ENCODE results near the gene LHPP.

LHPP gene

DNA sequence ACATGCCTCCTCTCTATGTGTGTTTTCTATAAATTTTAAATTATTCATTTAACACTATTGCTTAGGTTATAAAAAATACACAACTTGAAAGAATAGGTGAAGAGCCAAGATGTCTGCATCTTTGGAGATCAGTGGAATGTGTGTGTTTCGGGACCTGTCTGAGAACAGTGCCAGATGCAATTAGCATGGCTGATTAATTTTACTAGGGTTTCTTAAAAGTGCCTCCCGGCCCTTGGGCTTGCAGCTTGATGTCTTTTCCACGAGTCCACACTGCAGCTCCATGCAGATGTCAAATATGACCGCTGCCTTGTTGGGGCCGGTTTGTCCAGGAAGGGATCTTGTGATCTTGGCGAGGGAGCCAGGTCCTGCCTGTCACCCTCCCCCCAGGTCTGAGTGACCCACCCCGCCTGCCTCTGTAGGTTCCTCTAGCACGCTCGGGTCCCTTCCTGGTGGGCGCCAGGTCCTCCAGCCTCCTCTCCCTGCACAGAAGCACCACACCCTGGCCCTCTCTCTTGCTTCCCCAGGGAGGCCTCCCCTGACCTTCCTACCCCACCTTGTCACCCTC, 20.7 kb downstream of the LHPP start:
- Histone ChIP-seq H3K9me3 (replicated peaks in 1 of 11) (peaks cover 10 to 15% (median 13%) of the 10 kb centered on the region in 11 experiments), H3K36me3 (peaks cover 0 to 13% (median 6%) of the 10 kb centered on the region in 11 experiments; a peak in 9 of 22 replicates), H3K4me1 (no peaks in the 10 kb centered on the region), H3K27me3 (no peaks in the 10 kb centered on the region), H3K4me2 (no peak overlapping the region), H3K27ac (no peak overlapping the region), H4K20me1 (peaks cover 0 to 24% (median 0%) of the 10 kb centered on the region in 11 experiments; a peak in 3 of 22 replicates), H3K9ac (no peak overlapping the region), H3K4me3 (no peak overlapping the region)
- no peak for TF ChIP-seq Cebpa-rat (IDR thresholded peaks at IDR 0.05)

DNA sequence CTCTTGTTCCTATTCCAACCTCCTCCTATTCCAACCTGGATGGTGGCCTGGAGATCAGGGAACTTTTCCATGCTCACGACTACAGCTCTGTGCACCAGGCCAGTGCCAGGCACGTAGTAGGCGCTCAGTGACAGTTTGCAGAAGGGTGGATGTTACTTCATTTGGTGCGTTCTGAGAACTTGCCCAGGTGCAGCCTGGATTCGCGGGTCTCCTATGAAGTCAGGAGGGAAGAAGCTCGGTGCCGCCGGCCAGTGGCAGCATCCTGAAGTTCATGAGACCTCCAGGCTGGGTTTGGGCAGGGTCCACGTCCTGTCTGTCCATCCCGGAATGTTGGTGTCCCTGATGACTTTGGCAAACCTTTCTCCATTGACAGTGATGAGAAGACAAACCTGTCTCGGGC, 21.3 kb downstream of the LHPP start:
- Histone ChIP-seq H3K4me2 (no peak overlapping the region), H3K9me3 (replicated peaks in 1 of 11) (peaks cover 14 to 21% (median 17%) of the 10 kb centered on the region in 11 experiments), H3K9ac (no peak overlapping the region), H3K4me1 (no peaks in the 10 kb centered on the region), H4K20me1 (peaks cover 0 to 24% (median 0%) of the 10 kb centered on the region in 11 experiments; a peak in 3 of 22 replicates), H3K27ac (no peak overlapping the region), H3K27me3 (no peaks in the 10 kb centered on the region), H3K4me3 (no peak overlapping the region), H3K36me3 (peaks cover 0 to 14% (median 6%) of the 10 kb centered on the region in 11 experiments; a peak in 9 of 22 replicates)
- TF ChIP-seq Cebpa-rat (IDR thresholded peaks at IDR 0.05), result no peak

DNA sequence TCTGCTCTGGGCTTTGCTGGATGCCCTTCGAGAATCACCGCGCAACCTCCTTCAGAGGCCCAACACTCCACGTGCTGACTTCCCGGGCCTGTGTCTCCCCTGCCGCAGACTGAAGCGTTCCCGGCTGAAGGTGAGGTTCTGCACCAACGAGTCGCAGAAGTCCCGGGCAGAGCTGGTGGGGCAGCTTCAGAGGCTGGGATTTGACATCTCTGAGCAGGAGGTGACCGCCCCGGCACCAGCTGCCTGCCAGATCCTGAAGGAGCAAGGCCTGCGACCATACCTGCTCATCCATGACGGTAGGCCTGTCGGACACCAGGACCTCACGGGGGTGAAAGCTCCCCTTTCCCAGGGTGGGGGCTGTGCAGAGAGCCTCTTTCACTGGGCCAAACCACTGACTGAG, 22.4 kb downstream of the LHPP start:
- no peak overlapping the region for H3K27ac ChIP-seq
- no peak overlapping the region for H3K9ac ChIP-seq
- no peak overlapping the region for H3K4me2 ChIP-seq
- H4K20me1 ChIP-seq, result peaks cover 0 to 17% (median 0%) of the 10 kb centered on the region in 11 experiments; a peak in 2 of 22 replicates
- no peaks in the 10 kb centered on the region for H3K27me3 ChIP-seq
- peaks cover 14 to 23% (median 18%) of the 10 kb centered on the region in 11 experiments for H3K9me3 ChIP-seq (replicated peaks in 1 of 11)
- H3K4me1 ChIP-seq, result no peaks in the 10 kb centered on the region
- H3K36me3 ChIP-seq, result peaks cover 0 to 14% (median 6%) of the 10 kb centered on the region in 11 experiments; a peak in 10 of 22 replicates
- no peak overlapping the region for H3K4me3 ChIP-seq
- TF ChIP-seq Cebpa-rat (IDR thresholded peaks at IDR 0.05), result no peak

DNA sequence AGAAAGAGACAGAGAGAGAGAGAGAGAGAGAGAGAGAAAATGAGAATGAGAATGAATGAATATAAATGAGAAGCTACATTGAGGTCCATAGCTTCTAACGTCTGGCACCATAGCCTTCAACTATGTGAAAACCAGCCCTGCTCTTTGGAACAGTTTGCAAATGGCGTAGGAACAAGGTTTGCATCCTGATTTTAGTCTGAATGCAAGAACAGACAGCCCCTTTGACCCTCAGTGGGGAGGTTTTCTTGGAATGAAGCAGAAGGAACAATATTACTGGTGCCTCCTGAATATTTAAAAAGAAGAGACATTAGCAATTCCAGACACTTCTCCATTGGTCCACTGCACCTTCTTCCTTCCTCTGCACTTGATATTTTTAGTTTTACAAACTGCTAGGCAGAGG, 23.0 kb downstream of the LHPP start:
- Histone ChIP-seq H3K4me2 (no peak overlapping the region), H3K4me3 (no peak overlapping the region), H3K9me3 (replicated peaks in 1 of 11) (peaks cover 14 to 23% (median 18%) of the 10 kb centered on the region in 11 experiments), H4K20me1 (peaks cover 0 to 11% (median 0%) of the 10 kb centered on the region in 11 experiments; a peak in 1 of 22 replicates), H3K9ac (no peak overlapping the region), H3K27me3 (no peaks in the 10 kb centered on the region), H3K36me3 (peaks cover 0 to 14% (median 6%) of the 10 kb centered on the region in 11 experiments; a peak in 10 of 22 replicates), H3K4me1 (no peaks in the 10 kb centered on the region), H3K27ac (no peak overlapping the region)
- TF ChIP-seq Cebpa-rat (IDR thresholded peaks at IDR 0.05), result no peak

DNA sequence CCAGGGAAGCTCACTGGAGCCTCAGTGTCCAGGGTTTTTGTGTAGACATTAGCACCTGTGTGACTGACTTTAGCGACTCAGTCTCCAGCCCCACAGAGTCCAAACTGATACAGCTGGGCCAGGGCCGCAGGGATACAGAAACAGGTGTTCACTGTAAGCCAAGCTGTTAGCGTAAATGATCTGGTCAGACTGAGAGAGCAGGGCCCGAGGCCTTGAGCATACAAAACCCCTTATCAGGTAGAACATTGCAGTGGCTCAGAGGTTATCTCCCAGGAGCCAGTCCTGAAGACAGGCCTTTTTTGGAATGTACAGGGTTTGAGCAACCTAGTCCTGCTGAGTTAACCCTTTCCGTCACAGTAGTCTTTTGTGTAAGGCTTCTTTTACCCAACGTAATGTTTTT, 25.0 kb downstream of the LHPP start:
- no peaks in the 10 kb centered on the region for H3K4me1 ChIP-seq
- no peak overlapping the region for H3K4me3 ChIP-seq
- no peaks in the 10 kb centered on the region for H3K27me3 ChIP-seq
- H3K27ac ChIP-seq, result no peak overlapping the region
- peaks cover 14 to 23% (median 18%) of the 10 kb centered on the region in 11 experiments for H3K9me3 ChIP-seq (replicated peaks in 1 of 11)
- no peak overlapping the region for H3K9ac ChIP-seq
- H4K20me1 ChIP-seq, result peaks cover 0 to 9% (median 0%) of the 10 kb centered on the region in 11 experiments; a peak in 1 of 22 replicates
- no peak overlapping the region for H3K4me2 ChIP-seq
- TF ChIP-seq Cebpa-rat (IDR thresholded peaks at IDR 0.05), result no peak
- H3K36me3 ChIP-seq, result peaks cover 0 to 14% (median 6%) of the 10 kb centered on the region in 11 experiments; a peak in 10 of 22 replicates

DNA sequence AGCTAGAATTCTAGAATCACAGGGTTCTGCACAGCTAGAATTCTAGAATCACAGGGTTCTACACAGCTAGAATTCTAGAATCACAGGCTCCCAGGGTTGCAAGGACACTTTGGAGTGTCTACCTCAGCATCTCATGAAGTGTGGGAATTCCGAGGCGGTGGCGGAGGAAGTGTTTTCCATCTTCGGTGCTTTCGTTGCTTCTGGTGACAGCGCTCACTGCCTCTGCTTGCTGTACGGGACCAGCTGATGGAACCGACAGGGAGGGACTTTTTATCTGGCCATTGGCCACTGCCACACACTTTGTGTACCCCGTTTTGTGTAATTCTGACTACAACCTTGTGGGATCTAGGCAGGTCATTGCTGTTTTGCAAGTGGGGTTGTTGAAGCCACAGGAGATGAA, 29.5 kb downstream of the LHPP start:
- peaks cover 14 to 21% (median 16%) of the 10 kb centered on the region in 11 experiments for H3K9me3 ChIP-seq (replicated peaks in 1 of 11)
- H3K27ac ChIP-seq, result no peak overlapping the region
- no peak overlapping the region for H3K9ac ChIP-seq
- no peak overlapping the region for H3K4me2 ChIP-seq
- no peak for TF ChIP-seq Cebpa-rat (IDR thresholded peaks at IDR 0.05)
- 0 out of 22 replicates have a peak, but pooled peaks cover 0 to 8% (median 0%) of the 10 kb centered on the region in 11 experiments for H4K20me1 ChIP-seq
- peaks cover 10 to 19% (median 14%) of the 10 kb centered on the region in 10 experiments for H3K4me1 ChIP-seq
- H3K27me3 ChIP-seq, result peaks cover 11 to 31% (median 24%) of the 10 kb centered on the region in 11 experiments
- H3K4me3 ChIP-seq, result no peak overlapping the region
- peaks cover 0 to 13% (median 6%) of the 10 kb centered on the region in 11 experiments; a peak in 10 of 22 replicates for H3K36me3 ChIP-seq

DNA sequence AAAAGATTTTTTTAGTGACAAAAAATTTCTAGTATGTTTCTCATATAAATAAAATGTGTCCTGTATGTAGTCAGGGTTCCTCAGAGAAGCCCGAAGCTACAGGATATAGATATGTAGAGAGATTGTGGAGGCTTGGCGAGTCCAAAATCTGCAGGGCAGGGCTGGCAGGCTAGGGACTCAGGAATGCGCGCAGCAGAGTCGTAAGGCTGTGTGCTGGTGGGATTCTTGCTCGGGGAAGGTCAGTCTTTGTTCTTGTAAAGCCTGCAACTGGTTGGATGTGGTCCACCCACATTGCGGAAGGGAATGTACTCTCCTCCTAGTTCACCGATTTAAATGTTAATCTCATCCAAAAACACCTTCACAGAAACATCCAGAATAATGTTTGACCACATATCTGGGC, 30.6 kb downstream of the LHPP start:
- Histone ChIP-seq H3K4me1 (peaks cover 10 to 19% (median 14%) of the 10 kb centered on the region in 10 experiments), H3K9ac (no peak overlapping the region), H3K4me3 (no peak overlapping the region), H4K20me1 (0 out of 22 replicates have a peak, but pooled peaks cover 0 to 8% (median 0%) of the 10 kb centered on the region in 11 experiments), H3K4me2 (no peak overlapping the region), H3K36me3 (peaks cover 0 to 3% (median 0%) of the 10 kb centered on the region in 11 experiments; a peak in 5 of 22 replicates), H3K27me3 (peaks cover 11 to 31% (median 24%) of the 10 kb centered on the region in 11 experiments), H3K9me3 (replicated peaks in 1 of 11) (peaks cover 4 to 9% (median 6%) of the 10 kb centered on the region in 11 experiments), H3K27ac (no peak overlapping the region)
- TF ChIP-seq Cebpa-rat (IDR thresholded peaks at IDR 0.05), result no peak

DNA sequence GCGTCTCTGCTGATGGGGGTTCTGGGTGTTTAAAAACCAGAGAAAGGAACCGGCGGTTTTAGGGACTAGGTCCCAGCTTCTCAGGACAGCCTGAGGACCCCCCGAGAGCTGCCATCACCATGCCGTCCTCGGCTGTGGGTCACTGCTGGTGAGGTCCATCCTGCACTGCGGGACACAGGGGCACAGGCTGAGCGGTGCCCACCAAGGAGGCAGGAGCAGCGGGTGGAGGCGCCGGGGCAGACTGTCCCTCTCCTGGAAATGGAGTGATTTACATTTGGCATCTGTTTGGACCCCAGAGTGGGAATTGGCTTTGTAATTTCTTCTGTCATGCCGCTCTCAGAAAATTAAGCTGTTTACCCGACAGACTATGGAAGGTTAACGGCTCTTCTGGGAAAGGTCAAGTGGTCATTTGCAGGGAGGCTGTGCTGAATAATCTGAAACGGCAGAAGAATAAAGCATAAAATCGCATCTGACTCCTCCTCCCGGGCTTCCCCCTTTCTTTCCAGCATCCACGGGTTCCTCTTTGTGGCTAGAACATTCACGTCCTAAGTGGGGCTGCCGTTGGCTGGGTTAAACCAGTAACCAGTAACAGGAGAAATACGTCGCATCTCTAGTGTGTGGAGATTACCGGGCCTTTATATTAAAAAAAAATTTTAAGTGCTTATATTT, 31.7 kb downstream of the LHPP start:
- H3K27me3 ChIP-seq, result peaks cover 11 to 31% (median 24%) of the 10 kb centered on the region in 11 experiments
- 0 out of 22 replicates have a peak, but pooled peaks cover 0 to 8% (median 0%) of the 10 kb centered on the region in 11 experiments for H4K20me1 ChIP-seq
- H3K9me3 ChIP-seq (replicated peaks in 1 of 11), result no peaks in the 10 kb centered on the region
- no peak overlapping the region for H3K27ac ChIP-seq
- peaks cover 10 to 19% (median 14%) of the 10 kb centered on the region in 10 experiments for H3K4me1 ChIP-seq
- no peak for TF ChIP-seq Cebpa-rat (IDR thresholded peaks at IDR 0.05)
- no peak overlapping the region for H3K4me3 ChIP-seq
- H3K4me2 ChIP-seq, result peak overlapping the region in 9 of 11 experiments; percentile 32 to 75 (median 63); a peak in 15 of 22 replicates
- no peak overlapping the region for H3K9ac ChIP-seq
- no peaks in the 10 kb centered on the region; a peak in 1 of 22 replicates for H3K36me3 ChIP-seq

All from BLaER1 treated with 17β-estradiol and CSF1 and Interleukin-3, amounts not matched to agents 10 nM and 100 nM (cell line).